Stomach (tissue), 4 donors: ENCODE data around the gene AGAP5.
"Not testable (repeated sequence)": the region's sequence is repeated elsewhere in the genome, so short reads cannot be mapped to it uniquely, and the experiment has no call there.

Source experiments
- EP300 ChIP-seq: sonication (generic); formaldehyde crosslinking; IDR thresholded peaks from one replicate; pipeline ENCODE4 v1.6.1; 2017; ENCODE audit warnings: antibody characterized with exemption
- POLR2A ChIP-seq, 4 donors: fragments of 450-650 bp; IDR thresholded peaks; one replicate each; pipeline ENCODE4 v1.6.1; 2016; ENCODE audit warnings: antibody characterized with exemption in 4 of 4, control low read depth in 2 of 4, mild to moderate bottlenecking in 1 of 4, moderate library complexity in 1 of 4
- POLR2AphosphoS5 ChIP-seq, 3 donors: sonication (generic); formaldehyde crosslinking; IDR thresholded peaks; one replicate each; pipeline ENCODE4 v1.6.1; 2016; ENCODE audit warnings: antibody characterized with exemption in 3 of 3
- TF ChIP-seq, protein P1 (sequence below), 7 experiments: fragments of 450-650 bp in 4 of 7; fragments of 200-600 bp in 3 of 7; sonication (generic) in 3 of 7; IDR thresholded peaks; one replicate each; pipeline ENCODE4 v1.5.1; 2016 to 2019; ENCODE audit warnings: antibody characterized with exemption in 7 of 7, control low read depth in 2 of 7, mild to moderate bottlenecking in 1 of 7

DNA sequence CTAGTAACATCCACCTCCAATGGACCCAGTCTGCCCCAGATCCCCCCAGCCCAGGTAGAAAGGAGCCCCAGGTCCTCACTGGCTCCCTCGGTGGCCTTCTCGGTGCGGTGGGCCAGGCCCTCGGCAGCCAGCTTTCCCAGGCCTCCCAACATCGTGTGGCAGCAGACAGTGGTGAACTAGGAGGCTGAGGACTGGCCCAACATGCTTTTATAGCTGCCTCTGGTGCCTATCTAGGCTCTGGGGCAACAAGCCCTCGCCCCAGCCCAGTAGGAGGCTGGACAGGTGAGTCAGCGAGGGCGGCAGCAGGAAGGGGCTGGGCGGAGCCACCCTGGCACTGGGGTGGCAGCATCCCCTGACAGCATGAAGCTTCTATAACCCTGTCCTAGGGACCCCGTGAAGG lies 34.3 kb downstream of the AGAP5 start:
- TF ChIP-seq, protein P1, sequence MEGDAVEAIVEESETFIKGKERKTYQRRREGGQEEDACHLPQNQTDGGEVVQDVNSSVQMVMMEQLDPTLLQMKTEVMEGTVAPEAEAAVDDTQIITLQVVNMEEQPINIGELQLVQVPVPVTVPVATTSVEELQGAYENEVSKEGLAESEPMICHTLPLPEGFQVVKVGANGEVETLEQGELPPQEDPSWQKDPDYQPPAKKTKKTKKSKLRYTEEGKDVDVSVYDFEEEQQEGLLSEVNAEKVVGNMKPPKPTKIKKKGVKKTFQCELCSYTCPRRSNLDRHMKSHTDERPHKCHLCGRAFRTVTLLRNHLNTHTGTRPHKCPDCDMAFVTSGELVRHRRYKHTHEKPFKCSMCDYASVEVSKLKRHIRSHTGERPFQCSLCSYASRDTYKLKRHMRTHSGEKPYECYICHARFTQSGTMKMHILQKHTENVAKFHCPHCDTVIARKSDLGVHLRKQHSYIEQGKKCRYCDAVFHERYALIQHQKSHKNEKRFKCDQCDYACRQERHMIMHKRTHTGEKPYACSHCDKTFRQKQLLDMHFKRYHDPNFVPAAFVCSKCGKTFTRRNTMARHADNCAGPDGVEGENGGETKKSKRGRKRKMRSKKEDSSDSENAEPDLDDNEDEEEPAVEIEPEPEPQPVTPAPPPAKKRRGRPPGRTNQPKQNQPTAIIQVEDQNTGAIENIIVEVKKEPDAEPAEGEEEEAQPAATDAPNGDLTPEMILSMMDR (IDR thresholded peaks at IDR 0.05): not testable (repeated sequence)
- not testable (repeated sequence) for TF ChIP-seq POLR2AphosphoS5 (IDR thresholded peaks at IDR 0.05); POLR2A (IDR thresholded peaks at IDR 0.05); EP300
